ENCODE results near the gene KCNQ5. TPM values are rescaled to one million over a fixed set of nuclear protein-coding genes. Genes with fewer than 3 reads are reported as not detected.
A peak's percentile ranks its signal among the peaks of the same experiment; 100 is the strongest.

Gene KCNQ5
- total and polyA plus RNA-seq, 10 of the 15 experiments (the other 5 are each of a cell fraction or from before 2014, with no cell fraction given): 0.60 to 16.2 (median 3.2) TPM

DNA sequence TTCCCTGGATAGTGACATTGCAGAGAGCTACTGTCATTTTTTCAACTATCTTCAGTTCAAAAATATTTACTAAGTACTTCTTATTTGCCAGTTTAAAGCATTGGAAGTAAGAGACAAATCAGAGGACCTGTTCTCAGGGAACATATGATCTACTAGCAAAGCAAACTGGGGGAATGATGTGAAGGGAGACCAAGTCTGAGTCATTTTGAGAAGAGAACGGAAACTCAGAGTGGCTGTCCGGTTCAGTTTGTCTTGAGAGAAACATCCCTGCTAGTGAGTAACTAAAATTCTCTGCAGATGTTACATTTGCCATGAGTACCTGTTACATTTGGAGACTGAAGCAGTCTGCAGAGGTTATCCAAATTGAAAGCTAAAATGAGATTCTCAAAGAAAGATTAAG is 118.3 kb downstream of the KCNQ5 start (continued):
- TF ChIP-seq, protein P1, sequence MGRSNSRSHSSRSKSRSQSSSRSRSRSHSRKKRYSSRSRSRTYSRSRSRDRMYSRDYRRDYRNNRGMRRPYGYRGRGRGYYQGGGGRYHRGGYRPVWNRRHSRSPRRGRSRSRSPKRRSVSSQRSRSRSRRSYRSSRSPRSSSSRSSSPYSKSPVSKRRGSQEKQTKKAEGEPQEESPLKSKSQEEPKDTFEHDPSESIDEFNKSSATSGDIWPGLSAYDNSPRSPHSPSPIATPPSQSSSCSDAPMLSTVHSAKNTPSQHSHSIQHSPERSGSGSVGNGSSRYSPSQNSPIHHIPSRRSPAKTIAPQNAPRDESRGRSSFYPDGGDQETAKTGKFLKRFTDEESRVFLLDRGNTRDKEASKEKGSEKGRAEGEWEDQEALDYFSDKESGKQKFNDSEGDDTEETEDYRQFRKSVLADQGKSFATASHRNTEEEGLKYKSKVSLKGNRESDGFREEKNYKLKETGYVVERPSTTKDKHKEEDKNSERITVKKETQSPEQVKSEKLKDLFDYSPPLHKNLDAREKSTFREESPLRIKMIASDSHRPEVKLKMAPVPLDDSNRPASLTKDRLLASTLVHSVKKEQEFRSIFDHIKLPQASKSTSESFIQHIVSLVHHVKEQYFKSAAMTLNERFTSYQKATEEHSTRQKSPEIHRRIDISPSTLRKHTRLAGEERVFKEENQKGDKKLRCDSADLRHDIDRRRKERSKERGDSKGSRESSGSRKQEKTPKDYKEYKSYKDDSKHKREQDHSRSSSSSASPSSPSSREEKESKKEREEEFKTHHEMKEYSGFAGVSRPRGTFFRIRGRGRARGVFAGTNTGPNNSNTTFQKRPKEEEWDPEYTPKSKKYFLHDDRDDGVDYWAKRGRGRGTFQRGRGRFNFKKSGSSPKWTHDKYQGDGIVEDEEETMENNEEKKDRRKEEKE (IDR thresholded peaks at IDR 0.05): no peak
- TF ChIP-seq SMAD5 (IDR thresholded peaks at IDR 0.05; ENCODE audit: low read depth): no peak
- TF ChIP-seq TARDBP (IDR thresholded peaks at IDR 0.05; ENCODE audit: borderline replicate concordance): no peak
- 0 out of 2 replicates have a peak, but pooled peaks have one; percentile 31 for TF ChIP-seq STAT3 (IDR thresholded peaks at IDR 0.05; ENCODE audit: low read depth, low read length)
- peak; percentile 26; the same call in 1 of the 2 replicates for TF ChIP-seq TCF12 (IDR thresholded peaks at IDR 0.05; ENCODE audit: low read depth, low read length)
- no peak for TF ChIP-seq NR2C2 (IDR thresholded peaks at IDR 0.05; ENCODE audit: borderline replicate concordance, control insufficient read depth, insufficient read length, low read depth)
- TF ChIP-seq CREB1 (IDR thresholded peaks at IDR 0.05; ENCODE audit: low read depth): peak; percentile 50; the same call in 1 of the 2 replicates
- no peak for TF ChIP-seq WRNIP1 (IDR thresholded peaks at IDR 0.05; ENCODE audit: borderline replicate concordance, low read depth, low read length)
- TF ChIP-seq, protein P2, sequence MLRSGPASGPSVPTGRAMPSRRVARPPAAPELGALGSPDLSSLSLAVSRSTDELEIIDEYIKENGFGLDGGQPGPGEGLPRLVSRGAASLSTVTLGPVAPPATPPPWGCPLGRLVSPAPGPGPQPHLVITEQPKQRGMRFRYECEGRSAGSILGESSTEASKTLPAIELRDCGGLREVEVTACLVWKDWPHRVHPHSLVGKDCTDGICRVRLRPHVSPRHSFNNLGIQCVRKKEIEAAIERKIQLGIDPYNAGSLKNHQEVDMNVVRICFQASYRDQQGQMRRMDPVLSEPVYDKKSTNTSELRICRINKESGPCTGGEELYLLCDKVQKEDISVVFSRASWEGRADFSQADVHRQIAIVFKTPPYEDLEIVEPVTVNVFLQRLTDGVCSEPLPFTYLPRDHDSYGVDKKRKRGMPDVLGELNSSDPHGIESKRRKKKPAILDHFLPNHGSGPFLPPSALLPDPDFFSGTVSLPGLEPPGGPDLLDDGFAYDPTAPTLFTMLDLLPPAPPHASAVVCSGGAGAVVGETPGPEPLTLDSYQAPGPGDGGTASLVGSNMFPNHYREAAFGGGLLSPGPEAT (IDR thresholded peaks at IDR 0.05; ENCODE audit: low read depth): peak; percentile 62
- TF ChIP-seq KAT2A (conservative IDR thresholded peaks at IDR 0.05; ENCODE audit: control insufficient read depth, low read depth, low read length): no peak
- TF ChIP-seq, protein P3, sequence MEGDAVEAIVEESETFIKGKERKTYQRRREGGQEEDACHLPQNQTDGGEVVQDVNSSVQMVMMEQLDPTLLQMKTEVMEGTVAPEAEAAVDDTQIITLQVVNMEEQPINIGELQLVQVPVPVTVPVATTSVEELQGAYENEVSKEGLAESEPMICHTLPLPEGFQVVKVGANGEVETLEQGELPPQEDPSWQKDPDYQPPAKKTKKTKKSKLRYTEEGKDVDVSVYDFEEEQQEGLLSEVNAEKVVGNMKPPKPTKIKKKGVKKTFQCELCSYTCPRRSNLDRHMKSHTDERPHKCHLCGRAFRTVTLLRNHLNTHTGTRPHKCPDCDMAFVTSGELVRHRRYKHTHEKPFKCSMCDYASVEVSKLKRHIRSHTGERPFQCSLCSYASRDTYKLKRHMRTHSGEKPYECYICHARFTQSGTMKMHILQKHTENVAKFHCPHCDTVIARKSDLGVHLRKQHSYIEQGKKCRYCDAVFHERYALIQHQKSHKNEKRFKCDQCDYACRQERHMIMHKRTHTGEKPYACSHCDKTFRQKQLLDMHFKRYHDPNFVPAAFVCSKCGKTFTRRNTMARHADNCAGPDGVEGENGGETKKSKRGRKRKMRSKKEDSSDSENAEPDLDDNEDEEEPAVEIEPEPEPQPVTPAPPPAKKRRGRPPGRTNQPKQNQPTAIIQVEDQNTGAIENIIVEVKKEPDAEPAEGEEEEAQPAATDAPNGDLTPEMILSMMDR (IDR thresholded peaks at IDR 0.05 in 2 of 3, conservative IDR thresholded peaks at IDR 0.05 in 1 of 3; ENCODE audit: control insufficient read depth in 2 of 3, extremely low read depth in 1 of 3, insufficient read depth in 1 of 3, low read depth in 3 of 3, low read length in 3 of 3): no peak
- peak; percentile 56; the same call in 1 of the 2 replicates for TF ChIP-seq GABPA (IDR thresholded peaks at IDR 0.05; ENCODE audit: low read depth)
- TF ChIP-seq, protein P4, sequence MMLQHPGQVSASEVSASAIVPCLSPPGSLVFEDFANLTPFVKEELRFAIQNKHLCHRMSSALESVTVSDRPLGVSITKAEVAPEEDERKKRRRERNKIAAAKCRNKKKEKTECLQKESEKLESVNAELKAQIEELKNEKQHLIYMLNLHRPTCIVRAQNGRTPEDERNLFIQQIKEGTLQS (IDR thresholded peaks at IDR 0.05; ENCODE audit: borderline replicate concordance, extremely low read depth, low read depth, low read length): no peak
- TF ChIP-seq SIX5 (IDR thresholded peaks at IDR 0.05; ENCODE audit: low read depth, low read length, severe bottlenecking): no peak
- TF ChIP-seq, protein P5, sequence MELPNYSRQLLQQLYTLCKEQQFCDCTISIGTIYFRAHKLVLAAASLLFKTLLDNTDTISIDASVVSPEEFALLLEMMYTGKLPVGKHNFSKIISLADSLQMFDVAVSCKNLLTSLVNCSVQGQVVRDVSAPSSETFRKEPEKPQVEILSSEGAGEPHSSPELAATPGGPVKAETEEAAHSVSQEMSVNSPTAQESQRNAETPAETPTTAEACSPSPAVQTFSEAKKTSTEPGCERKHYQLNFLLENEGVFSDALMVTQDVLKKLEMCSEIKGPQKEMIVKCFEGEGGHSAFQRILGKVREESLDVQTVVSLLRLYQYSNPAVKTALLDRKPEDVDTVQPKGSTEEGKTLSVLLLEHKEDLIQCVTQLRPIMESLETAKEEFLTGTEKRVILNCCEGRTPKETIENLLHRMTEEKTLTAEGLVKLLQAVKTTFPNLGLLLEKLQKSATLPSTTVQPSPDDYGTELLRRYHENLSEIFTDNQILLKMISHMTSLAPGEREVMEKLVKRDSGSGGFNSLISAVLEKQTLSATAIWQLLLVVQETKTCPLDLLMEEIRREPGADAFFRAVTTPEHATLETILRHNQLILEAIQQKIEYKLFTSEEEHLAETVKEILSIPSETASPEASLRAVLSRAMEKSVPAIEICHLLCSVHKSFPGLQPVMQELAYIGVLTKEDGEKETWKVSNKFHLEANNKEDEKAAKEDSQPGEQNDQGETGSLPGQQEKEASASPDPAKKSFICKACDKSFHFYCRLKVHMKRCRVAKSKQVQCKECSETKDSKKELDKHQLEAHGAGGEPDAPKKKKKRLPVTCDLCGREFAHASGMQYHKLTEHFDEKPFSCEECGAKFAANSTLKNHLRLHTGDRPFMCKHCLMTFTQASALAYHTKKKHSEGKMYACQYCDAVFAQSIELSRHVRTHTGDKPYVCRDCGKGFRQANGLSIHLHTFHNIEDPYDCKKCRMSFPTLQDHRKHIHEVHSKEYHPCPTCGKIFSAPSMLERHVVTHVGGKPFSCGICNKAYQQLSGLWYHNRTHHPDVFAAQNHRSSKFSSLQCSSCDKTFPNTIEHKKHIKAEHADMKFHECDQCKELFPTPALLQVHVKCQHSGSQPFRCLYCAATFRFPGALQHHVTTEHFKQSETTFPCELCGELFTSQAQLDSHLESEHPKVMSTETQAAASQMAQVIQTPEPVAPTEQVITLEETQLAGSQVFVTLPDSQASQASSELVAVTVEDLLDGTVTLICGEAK (IDR thresholded peaks at IDR 0.05; ENCODE audit: borderline replicate concordance): no peak

All from GM12878 (cell line).